ENCODE measurements around the gene MIEF1. TPM values are rescaled to one million over a fixed set of nuclear protein-coding genes. Genes with fewer than 3 reads are reported as not detected.

Gene MIEF1
- total RNA-seq, 4 donors from 2014 or later = 19.7 to 21.7 (median 20.9) TPM

DNA sequence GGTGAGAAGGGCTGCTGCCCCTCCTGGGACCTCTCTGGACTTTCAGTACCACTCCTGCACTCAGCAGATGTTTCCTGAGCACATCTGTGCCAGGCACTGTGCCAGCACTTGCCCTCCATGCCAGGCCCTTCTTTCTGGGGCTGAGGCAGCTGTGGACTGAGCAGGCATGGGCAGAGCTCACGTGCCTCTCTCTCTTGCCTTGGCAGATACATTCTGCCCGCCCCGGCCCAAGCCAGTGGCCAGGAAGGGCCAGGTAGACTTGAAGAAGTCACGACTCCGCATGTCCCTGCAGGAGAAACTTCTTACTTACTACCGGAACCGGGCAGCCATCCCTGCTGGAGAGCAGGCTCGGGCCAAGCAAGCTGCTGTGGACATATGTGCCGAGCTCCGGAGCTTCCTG, 9.9 kb downstream of the MIEF1 start:
- H3K4me3 ChIP-seq = no peak overlapping the region
- DNase-seq (ENCODE audit: extremely low spot score) = no peak
- peaks cover 4 to 20% (median 6%) of the 10 kb centered on the region in 4 donors for H3K4me1 ChIP-seq
- intact Hi-C loops (cut with DNase I) = loop anchor here (10.0 kb wide), 1 partner anchor 107 kb away; no protein-coding TSS in a partner anchor
- H3K27ac ChIP-seq (replicated peaks in 1 of 4) = no peak overlapping the region
- no peaks in the 10 kb centered on the region for H3K9me3 ChIP-seq
- peaks cover 46 to 99% (median 90%) of the 10 kb centered on the region in 4 donors for H3K36me3 ChIP-seq
- WGBS = 83% methylated on average over 8 of the region's 10 CpGs
- no peak for TF ChIP-seq POLR2A (IDR thresholded peaks at IDR 0.05; ENCODE audit: low read depth)
- TF ChIP-seq POLR2AphosphoS5 (IDR thresholded peaks at IDR 0.05) = no peak
- TF ChIP-seq EP300 (IDR thresholded peaks at IDR 0.05) = no peak
- TF ChIP-seq, protein P1, sequence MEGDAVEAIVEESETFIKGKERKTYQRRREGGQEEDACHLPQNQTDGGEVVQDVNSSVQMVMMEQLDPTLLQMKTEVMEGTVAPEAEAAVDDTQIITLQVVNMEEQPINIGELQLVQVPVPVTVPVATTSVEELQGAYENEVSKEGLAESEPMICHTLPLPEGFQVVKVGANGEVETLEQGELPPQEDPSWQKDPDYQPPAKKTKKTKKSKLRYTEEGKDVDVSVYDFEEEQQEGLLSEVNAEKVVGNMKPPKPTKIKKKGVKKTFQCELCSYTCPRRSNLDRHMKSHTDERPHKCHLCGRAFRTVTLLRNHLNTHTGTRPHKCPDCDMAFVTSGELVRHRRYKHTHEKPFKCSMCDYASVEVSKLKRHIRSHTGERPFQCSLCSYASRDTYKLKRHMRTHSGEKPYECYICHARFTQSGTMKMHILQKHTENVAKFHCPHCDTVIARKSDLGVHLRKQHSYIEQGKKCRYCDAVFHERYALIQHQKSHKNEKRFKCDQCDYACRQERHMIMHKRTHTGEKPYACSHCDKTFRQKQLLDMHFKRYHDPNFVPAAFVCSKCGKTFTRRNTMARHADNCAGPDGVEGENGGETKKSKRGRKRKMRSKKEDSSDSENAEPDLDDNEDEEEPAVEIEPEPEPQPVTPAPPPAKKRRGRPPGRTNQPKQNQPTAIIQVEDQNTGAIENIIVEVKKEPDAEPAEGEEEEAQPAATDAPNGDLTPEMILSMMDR (IDR thresholded peaks at IDR 0.05) = no peak
- no peaks in the 10 kb centered on the region for H3K27me3 ChIP-seq

DNA sequence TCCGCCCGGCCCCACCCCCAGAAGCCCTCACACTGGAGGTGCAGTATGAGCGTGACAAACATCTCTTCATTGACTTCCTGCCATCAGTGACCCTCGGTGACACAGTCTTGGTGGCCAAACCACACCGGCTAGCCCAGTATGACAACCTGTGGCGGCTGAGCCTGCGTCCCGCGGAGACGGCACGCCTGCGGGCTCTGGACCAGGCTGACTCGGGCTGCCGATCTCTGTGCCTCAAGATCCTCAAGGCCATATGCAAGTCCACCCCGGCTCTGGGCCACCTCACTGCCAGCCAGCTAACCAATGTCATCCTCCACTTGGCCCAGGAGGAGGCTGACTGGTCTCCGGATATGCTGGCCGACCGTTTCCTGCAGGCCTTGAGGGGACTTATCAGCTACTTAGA, 11.7 kb downstream of the MIEF1 start:
- peak overlapping the region in 1 of 4 donors; percentile 46 for H3K27ac ChIP-seq (replicated peaks in 1 of 4)
- intact Hi-C loops (cut with DNase I) = loop anchor here (10.0 kb wide), 1 partner anchor 109 kb away; no protein-coding TSS in a partner anchor
- H3K4me3 ChIP-seq = no peak overlapping the region
- no peak for DNase-seq (ENCODE audit: extremely low spot score)
- 87% methylated on average over 4 of the region's 18 CpGs for WGBS
- peaks cover 41 to 87% (median 77%) of the 10 kb centered on the region in 4 donors for H3K36me3 ChIP-seq
- no peaks in the 10 kb centered on the region for H3K27me3 ChIP-seq
- no peaks in the 10 kb centered on the region for H3K9me3 ChIP-seq
- TF ChIP-seq POLR2AphosphoS5 (IDR thresholded peaks at IDR 0.05) (no peak), POLR2A (IDR thresholded peaks at IDR 0.05; ENCODE audit: low read depth) (no peak)
- TF ChIP-seq, protein P1 (IDR thresholded peaks at IDR 0.05) = no peak
- peaks cover 11 to 23% (median 14%) of the 10 kb centered on the region in 4 donors for H3K4me1 ChIP-seq

DNA sequence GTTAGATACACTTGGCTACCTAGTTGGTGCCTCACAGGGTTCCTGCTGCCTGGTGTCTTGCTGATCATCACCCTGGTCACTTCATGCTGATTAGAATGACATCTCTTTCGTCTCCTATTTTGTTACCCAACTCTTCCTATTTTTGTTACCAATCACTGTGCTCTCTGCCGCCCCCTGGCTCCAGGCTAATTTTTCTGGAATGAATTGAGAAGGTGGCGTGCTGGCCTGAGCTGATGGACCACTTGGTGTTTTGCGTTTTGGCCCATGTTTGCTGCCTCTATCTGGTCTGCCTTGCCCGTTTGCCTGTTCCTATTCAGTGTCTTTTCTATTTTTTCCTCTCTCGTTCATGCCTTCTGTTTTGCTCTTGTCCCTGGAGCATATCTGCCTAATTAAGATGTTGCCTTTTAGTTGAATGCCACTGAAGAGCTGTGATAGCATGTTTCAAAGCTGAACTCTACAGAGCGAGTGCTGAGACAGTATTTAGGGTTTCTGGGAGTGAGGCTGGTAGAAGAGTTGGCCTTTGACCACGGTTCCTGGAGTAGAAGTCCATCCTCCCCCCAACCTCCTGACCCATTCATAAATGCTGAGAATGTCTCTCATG, 12.4 kb downstream of the MIEF1 start:
- 39% methylated on average over 8 of the region's 8 CpGs for WGBS
- Histone ChIP-seq H3K27ac (replicated peaks in 1 of 4) (peak overlapping the region in 1 of 4 donors; percentile 46), H3K36me3 (peaks cover 41 to 80% (median 70%) of the 10 kb centered on the region in 4 donors)

DNA sequence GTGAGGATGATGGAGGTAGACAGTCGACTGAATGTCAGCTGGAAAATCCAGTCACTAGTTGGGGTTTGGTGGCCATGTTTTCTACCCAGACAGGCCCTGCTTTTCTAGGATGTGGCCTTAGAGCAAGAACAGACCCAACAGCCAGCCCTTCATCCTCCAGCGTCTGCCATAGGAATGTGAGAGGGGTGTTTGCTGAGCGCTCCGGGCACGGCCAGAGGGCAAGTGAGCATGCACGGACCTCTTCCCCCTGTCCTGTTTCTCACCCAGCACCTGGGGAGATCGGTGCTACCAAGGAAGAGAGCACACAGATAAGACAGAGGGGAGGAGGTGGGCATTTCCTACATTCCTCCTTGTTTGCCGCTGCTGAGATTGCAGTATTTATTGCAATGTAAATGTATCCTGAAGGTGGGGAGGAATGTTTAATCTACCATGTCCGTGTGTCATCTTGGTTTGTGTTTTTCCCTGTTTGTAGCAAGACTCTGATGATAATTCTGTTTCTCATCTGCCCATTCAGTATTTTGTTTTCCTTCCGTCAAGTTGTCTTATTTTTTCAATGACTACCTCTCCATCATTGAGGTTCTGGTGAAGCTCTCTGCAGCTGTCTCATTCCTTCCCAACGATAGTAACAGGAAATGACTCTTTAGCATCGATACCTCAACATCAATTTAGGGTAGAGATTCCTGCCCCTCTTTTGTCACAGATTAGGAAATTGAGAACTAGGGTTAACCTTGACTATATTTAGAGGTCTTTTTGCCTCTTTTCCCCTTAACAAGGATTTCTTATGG, 13.4 kb downstream of the MIEF1 start:
- no peak for DNase-seq (ENCODE audit: extremely low spot score)

More for the DNA sequence above, 12.4 kb downstream of the MIEF1 start:
- intact Hi-C loops (cut with DNase I) = loop anchor here (10.0 kb wide), 1 partner anchor 110 kb away; no protein-coding TSS in a partner anchor
- no peaks in the 10 kb centered on the region for H3K9me3 ChIP-seq
- no peaks in the 10 kb centered on the region for H3K27me3 ChIP-seq
- H3K4me1 ChIP-seq = peaks cover 18 to 26% (median 21%) of the 10 kb centered on the region in 4 donors
- TF ChIP-seq POLR2A (IDR thresholded peaks at IDR 0.05; ENCODE audit: low read depth) (no peak), POLR2AphosphoS5 (IDR thresholded peaks at IDR 0.05) (no peak), EP300 (IDR thresholded peaks at IDR 0.05) (no peak)
- TF ChIP-seq, protein P1 (IDR thresholded peaks at IDR 0.05) = peak; percentile 61 to 74 (median 62)
- no peak overlapping the region for H3K4me3 ChIP-seq
- no peak for DNase-seq (ENCODE audit: extremely low spot score)

More for the DNA sequence above, 13.4 kb downstream of the MIEF1 start:
- intact Hi-C loops (cut with DNase I) = loop anchor here (10.0 kb wide), 1 partner anchor 111 kb away; no protein-coding TSS in a partner anchor
- H3K4me1 ChIP-seq = peaks cover 18 to 26% (median 22%) of the 10 kb centered on the region in 4 donors
- H3K36me3 ChIP-seq = peaks cover 41 to 71% (median 61%) of the 10 kb centered on the region in 4 donors
- WGBS = 90% methylated on average over 12 of the region's 12 CpGs
- no peak overlapping the region for H3K4me3 ChIP-seq
- H3K27me3 ChIP-seq = no peaks in the 10 kb centered on the region
- TF ChIP-seq POLR2A (IDR thresholded peaks at IDR 0.05; ENCODE audit: low read depth) (no peak), POLR2AphosphoS5 (IDR thresholded peaks at IDR 0.05) (no peak), EP300 (IDR thresholded peaks at IDR 0.05) (no peak)
- TF ChIP-seq, protein P1 (IDR thresholded peaks at IDR 0.05) = no peak
- no peaks in the 10 kb centered on the region for H3K9me3 ChIP-seq
- no peak overlapping the region for H3K27ac ChIP-seq (replicated peaks in 1 of 4)

All from esophagus muscularis mucosa (tissue), 4 donors.